GM12892 (cell line): ENCODE results near the gene TCAP.

ENCODE experiments used
- POLR2A ChIP-seq: IDR thresholded peaks from 2 replicates; pipeline ENCODE4 v1.6.1; 2011; ENCODE audit warnings: low read depth, low read length, control low read depth
- POLR2AphosphoS5 ChIP-seq: IDR thresholded peaks from 2 replicates; pipeline ENCODE4 v1.6.1; 2011; ENCODE audit warnings: low read depth, low read length, control low read depth
- TAF1 ChIP-seq: IDR thresholded peaks from 2 replicates; pipeline ENCODE4 v1.6.1; 2011; ENCODE audit warnings: low read depth, mild to moderate bottlenecking, control low read depth, low read length, borderline replicate concordance

- TF ChIP-seq TAF1 = no peak
- TF ChIP-seq POLR2A = no peak
- TF ChIP-seq POLR2AphosphoS5 = no peak
These were observed 32.8 kb downstream of the TCAP start for GRCh38 chr17:39697961-39698360.
